ENCODE results near the gene DLGAP4. TPM values are rescaled to one million over a fixed set of nuclear protein-coding genes. Genes with fewer than 3 reads are reported as not detected.

The DLGAP4 gene
- total and polyA plus RNA-seq, 4 donors = 33.2 to 150 (median 97.7) TPM

- no peaks in the 10 kb centered on the region for H3K27me3 ChIP-seq (ENCODE audit: control insufficient read depth in 1 of 2, insufficient read depth in 2 of 2, low read length in 1 of 2)
- H3K36me3 ChIP-seq (ENCODE audit: control insufficient read depth in 1 of 2, insufficient read depth in 2 of 2, low read length in 1 of 2) = peaks cover 0 to 12% of the 10 kb centered on the region in 2 donors
- H3K9me3 ChIP-seq (ENCODE audit: control insufficient read depth, low read length) = no peaks in the 10 kb centered on the region
- WGBS, 2 donors = 3 to 8% methylated on average over 14 of the region's 14 CpGs
- H3K27ac ChIP-seq (ENCODE audit: low read depth in 1 of 2, low read length in 2 of 2) = peak overlapping the region; percentile 32 to 95
- DNase-seq (peak; percentile 89 to 94), ATAC-seq (ENCODE audit: low FRiP score) (peak; percentile 66)
- H3K4me1 ChIP-seq (ENCODE audit: control insufficient read depth in 1 of 2, insufficient read depth in 2 of 2, low read length in 2 of 2) = peaks cover 0 to 4% of the 10 kb centered on the region in 2 donors
- peak overlapping the region; percentile 87 to 94 for H3K4me3 ChIP-seq (ENCODE audit: low read length in 2 of 2)
- intact Hi-C loops (cut with DNase I) = loop anchor here in 1 of 2 donors (2.0 to 5.0 kb wide), 2 partner anchors 41 to 81 kb away; no protein-coding TSS in a partner anchor
These were observed 237.3 kb downstream of the DLGAP4 start for GRCh38 chr20:36543184-36544133.

GRCh38 chr20:36544134-36545018, 238.2 kb downstream of the DLGAP4 start:
- WGBS, 2 donors = 20 to 25% methylated on average over 15 of the region's 15 CpGs
- Histone ChIP-seq H3K27me3 (ENCODE audit: control insufficient read depth in 1 of 2, insufficient read depth in 2 of 2, low read length in 1 of 2) (no peaks in the 10 kb centered on the region), H3K4me3 (ENCODE audit: low read length in 2 of 2) (peak overlapping the region; percentile 87 to 94), H3K9me3 (ENCODE audit: control insufficient read depth, low read length) (no peaks in the 10 kb centered on the region), H3K36me3 (ENCODE audit: control insufficient read depth in 1 of 2, insufficient read depth in 2 of 2, low read length in 1 of 2) (peaks cover 0 to 12% of the 10 kb centered on the region in 2 donors), H3K4me1 (ENCODE audit: control insufficient read depth in 1 of 2, insufficient read depth in 2 of 2, low read length in 2 of 2) (peaks cover 0 to 4% of the 10 kb centered on the region in 2 donors), H3K27ac (ENCODE audit: low read depth in 1 of 2, low read length in 2 of 2) (peak overlapping the region; percentile 32 to 95)
- ATAC-seq (ENCODE audit: low FRiP score) (no peak), DNase-seq (peak; percentile 82 to 91)
- intact Hi-C loops (cut with DNase I) = loop anchor here in 1 of 2 donors (5.0 kb wide), 1 partner anchor 42 kb away; no protein-coding TSS in a partner anchor

- intact Hi-C loops (cut with DNase I) = no loop called here
- WGBS, 2 donors = 21 to 24% methylated on average over 13 to 14 of the region's 14 CpGs
- peak in 1 of 2 donors; percentile 43 for DNase-seq
- peaks cover 0 to 4% of the 10 kb centered on the region in 2 donors for H3K4me1 ChIP-seq (ENCODE audit: control insufficient read depth in 1 of 2, insufficient read depth in 2 of 2, low read length in 2 of 2)
- no peaks in the 10 kb centered on the region for H3K9me3 ChIP-seq (ENCODE audit: control insufficient read depth, low read length)
- ATAC-seq (ENCODE audit: low FRiP score) = no peak
- H3K27ac ChIP-seq (ENCODE audit: low read depth in 1 of 2, low read length in 2 of 2) = peak overlapping the region in 1 of 2 donors; percentile 14
- H3K27me3 ChIP-seq (ENCODE audit: control insufficient read depth in 1 of 2, insufficient read depth in 2 of 2, low read length in 1 of 2) = no peaks in the 10 kb centered on the region
- no peak overlapping the region for H3K4me3 ChIP-seq (ENCODE audit: low read length in 2 of 2)
- peaks cover 0 to 12% of the 10 kb centered on the region in 2 donors for H3K36me3 ChIP-seq (ENCODE audit: control insufficient read depth in 1 of 2, insufficient read depth in 2 of 2, low read length in 1 of 2)
These were observed 240.1 kb downstream of the DLGAP4 start for GRCh38 chr20:36546111-36546736.

GRCh38 chr20:36547186-36548005, 241.3 kb downstream of the DLGAP4 start:
- WGBS, 2 donors = 27 to 36% methylated on average over 12 of the region's 12 CpGs
- Histone ChIP-seq H3K4me3 (ENCODE audit: low read length in 2 of 2) (no peak overlapping the region), H3K36me3 (ENCODE audit: control insufficient read depth in 1 of 2, insufficient read depth in 2 of 2, low read length in 1 of 2) (peaks cover 0 to 12% of the 10 kb centered on the region in 2 donors)

GRCh38 chr20:36548006-36548315, 241.8 kb downstream of the DLGAP4 start:
- Histone ChIP-seq H3K4me1 (ENCODE audit: control insufficient read depth in 1 of 2, insufficient read depth in 2 of 2, low read length in 2 of 2) (peaks cover 0 to 4% of the 10 kb centered on the region in 2 donors), H3K9me3 (ENCODE audit: control insufficient read depth, low read length) (no peaks in the 10 kb centered on the region), H3K36me3 (ENCODE audit: control insufficient read depth in 1 of 2, insufficient read depth in 2 of 2, low read length in 1 of 2) (peaks cover 0 to 12% of the 10 kb centered on the region in 2 donors), H3K27ac (ENCODE audit: low read depth in 1 of 2, low read length in 2 of 2) (no peak overlapping the region), H3K4me3 (ENCODE audit: low read length in 2 of 2) (no peak overlapping the region), H3K27me3 (ENCODE audit: control insufficient read depth in 1 of 2, insufficient read depth in 2 of 2, low read length in 1 of 2) (no peaks in the 10 kb centered on the region)
- intact Hi-C loops (cut with DNase I) = no loop called here
- peak in 1 of 2 donors; percentile 50 for DNase-seq
- no peak for ATAC-seq (ENCODE audit: low FRiP score)
- 38 to 40% methylated on average over 12 of the region's 12 CpGs for WGBS, 2 donors

More at GRCh38 chr20:36547186-36548005, 241.3 kb downstream of the DLGAP4 start:
- Histone ChIP-seq H3K9me3 (ENCODE audit: control insufficient read depth, low read length) (no peaks in the 10 kb centered on the region), H3K27me3 (ENCODE audit: control insufficient read depth in 1 of 2, insufficient read depth in 2 of 2, low read length in 1 of 2) (no peaks in the 10 kb centered on the region), H3K4me1 (ENCODE audit: control insufficient read depth in 1 of 2, insufficient read depth in 2 of 2, low read length in 2 of 2) (peaks cover 0 to 4% of the 10 kb centered on the region in 2 donors), H3K27ac (ENCODE audit: low read depth in 1 of 2, low read length in 2 of 2) (no peak overlapping the region)
- ATAC-seq (ENCODE audit: low FRiP score) (no peak), DNase-seq (peak in 1 of 2 donors; percentile 34)
- intact Hi-C loops (cut with DNase I) = no loop called here

GRCh38 chr20:36548704-36549627, 242.8 kb downstream of the DLGAP4 start:
- H3K27ac ChIP-seq (ENCODE audit: low read depth in 1 of 2, low read length in 2 of 2) = no peak overlapping the region
- H3K36me3 ChIP-seq (ENCODE audit: control insufficient read depth in 1 of 2, insufficient read depth in 2 of 2, low read length in 1 of 2) = peaks cover 0 to 12% of the 10 kb centered on the region in 2 donors
- peaks cover 0 to 4% of the 10 kb centered on the region in 2 donors for H3K4me1 ChIP-seq (ENCODE audit: control insufficient read depth in 1 of 2, insufficient read depth in 2 of 2, low read length in 2 of 2)
- DNase-seq = peak in 1 of 2 donors; percentile 48
- no peaks in the 10 kb centered on the region for H3K27me3 ChIP-seq (ENCODE audit: control insufficient read depth in 1 of 2, insufficient read depth in 2 of 2, low read length in 1 of 2)
- WGBS, 2 donors = 48 to 53% methylated on average over 21 to 23 of the region's 23 CpGs
- H3K9me3 ChIP-seq (ENCODE audit: control insufficient read depth, low read length) = no peaks in the 10 kb centered on the region
- H3K4me3 ChIP-seq (ENCODE audit: low read length in 2 of 2) = no peak overlapping the region
- intact Hi-C loops (cut with DNase I) = no loop called here
- peak; percentile 6 for ATAC-seq (ENCODE audit: low FRiP score)

- H3K27ac ChIP-seq (ENCODE audit: low read depth in 1 of 2, low read length in 2 of 2) = peak overlapping the region in 1 of 2 donors; percentile 8
- intact Hi-C loops (cut with DNase I) = no loop called here
- H3K4me1 ChIP-seq (ENCODE audit: control insufficient read depth in 1 of 2, insufficient read depth in 2 of 2, low read length in 2 of 2) = peaks cover 0 to 4% of the 10 kb centered on the region in 2 donors
- H3K27me3 ChIP-seq (ENCODE audit: control insufficient read depth in 1 of 2, insufficient read depth in 2 of 2, low read length in 1 of 2) = no peaks in the 10 kb centered on the region
- peaks cover 0 to 12% of the 10 kb centered on the region in 2 donors for H3K36me3 ChIP-seq (ENCODE audit: control insufficient read depth in 1 of 2, insufficient read depth in 2 of 2, low read length in 1 of 2)
- DNase-seq (peak in 1 of 2 donors; percentile 74), ATAC-seq (ENCODE audit: low FRiP score) (peak; percentile 42)
- no peaks in the 10 kb centered on the region for H3K9me3 ChIP-seq (ENCODE audit: control insufficient read depth, low read length)
- H3K4me3 ChIP-seq (ENCODE audit: low read length in 2 of 2) = no peak overlapping the region
- 50 to 52% methylated on average over 9 of the region's 9 CpGs for WGBS, 2 donors
These were observed 243.4 kb downstream of the DLGAP4 start for GRCh38 chr20:36549628-36549941.

Data from aorta (tissue), 5 donors.